ENCODE data around the gene NCOA7. TPM values are rescaled to one million over a fixed set of nuclear protein-coding genes. Genes with fewer than 3 reads are reported as not detected.

The NCOA7 gene
- total and polyA plus RNA-seq, 2 of the 8 experiments (the other 6 are each of a cell fraction or from before 2014, with no cell fraction given): 2.6 to 10.7 TPM

- no peak for TF ChIP-seq CHD7 (IDR thresholded peaks at IDR 0.05; ENCODE audit: insufficient replicate concordance, low read length)
- TF ChIP-seq NRF1 (IDR thresholded peaks at IDR 0.05; ENCODE audit: low read depth, low read length): no peak
- TF ChIP-seq CEBPB (IDR thresholded peaks at IDR 0.05; ENCODE audit: low read depth, low read length): no peak
- TF ChIP-seq MAX (IDR thresholded peaks at IDR 0.05): no peak
- TF ChIP-seq KDM4A (IDR thresholded peaks at IDR 0.05; ENCODE audit: low read depth, low read length, severe bottlenecking): no peak
- TF ChIP-seq ZNF274 (IDR thresholded peaks at IDR 0.05; ENCODE audit: borderline replicate concordance, extremely low read depth, low read length): no peak
- no peak for TF ChIP-seq EZH2 (IDR thresholded peaks at IDR 0.05; ENCODE audit: low read depth, low read length, severe bottlenecking)
- TF ChIP-seq ATF3 (IDR thresholded peaks at IDR 0.05; ENCODE audit: insufficient read depth, low read depth, low read length): no peak
- no peak for TF ChIP-seq SP4 (IDR thresholded peaks at IDR 0.05; ENCODE audit: low read length)
- no peak for TF ChIP-seq GABPA (IDR thresholded peaks at IDR 0.05; ENCODE audit: borderline replicate concordance, insufficient read depth, low read length)
These were observed 19.7 kb downstream of the NCOA7 start (continued) for GRCh38 chr6:125810445-125810844.
